H1 (cell line): ENCODE data around the gene MYD88.

Experiments
- BACH1 ChIP-seq: IDR thresholded peaks from 2 replicates; pipeline ENCODE4 v1.6.1; 2012; ENCODE audit warnings: low read length, improper control_type of control experiment
- JUN ChIP-seq: IDR thresholded peaks from 2 replicates; pipeline ENCODE4 v1.6.1; 2011; ENCODE audit warnings: low read depth, mild to moderate bottlenecking, improper control_type of control experiment, low read length
- KDM1A ChIP-seq: fragments of 200-600, 300-600 bp; sonication (generic); IDR thresholded peaks from 2 replicates; pipeline ENCODE4 v1.7.1; 2016; ENCODE audit warnings: mild to moderate bottlenecking, low read length, borderline replicate concordance

DNA sequence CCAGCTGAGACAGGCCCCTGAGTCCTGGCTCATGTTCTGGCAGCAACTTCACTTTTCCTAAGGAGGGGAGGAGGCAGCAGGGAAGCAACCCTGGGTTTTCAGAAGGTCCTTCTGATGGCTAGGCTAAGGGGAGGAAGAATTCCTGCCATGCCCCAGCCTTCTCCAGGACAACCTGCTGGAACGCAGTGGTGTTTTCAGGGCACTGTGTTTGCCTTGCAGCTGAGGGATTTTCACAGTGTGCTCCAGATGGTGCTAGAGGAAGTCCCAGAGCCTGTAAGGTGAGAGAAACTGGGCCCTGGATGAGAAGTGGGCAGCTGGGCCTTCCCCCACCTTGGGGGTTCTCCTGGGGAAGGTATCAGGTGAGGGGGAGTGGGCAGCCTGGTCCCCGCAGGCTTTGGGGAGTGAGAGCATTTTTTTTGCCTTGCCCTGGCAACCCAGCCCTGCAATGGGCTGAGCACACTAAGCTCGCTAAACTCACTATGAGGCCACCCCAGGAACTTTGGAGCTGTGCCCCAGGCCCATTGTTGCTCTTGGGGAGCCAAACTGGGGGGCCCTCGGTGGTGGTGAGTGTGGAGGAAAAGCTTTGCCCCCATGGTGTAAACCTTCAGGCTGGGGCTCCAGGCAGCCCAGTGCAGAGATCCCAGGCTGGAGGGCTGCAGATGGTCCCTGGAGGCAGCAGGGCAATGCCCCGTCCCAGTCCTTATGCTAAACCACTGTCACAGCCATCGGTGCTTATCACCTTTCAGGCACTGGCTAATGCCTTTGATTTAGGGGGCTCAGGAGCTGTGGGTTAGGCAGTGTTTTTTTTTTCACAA lies 42.6 kb upstream of the MYD88 start:
- no peak for TF ChIP-seq JUN
- no peak for TF ChIP-seq KDM1A
- no peak for TF ChIP-seq BACH1
